HG02840 (cell line): ENCODE results near the gene ERP27.

Source experiments
- ATAC-seq: cut with Tn5 transposase; IDR thresholded peaks from one replicate; pipeline ENCODE4 v1.9.1; 2021; ENCODE audit warnings: mild to moderate bottlenecking, moderate library complexity, moderate number of reproducible peaks; ENCODE audit not compliant: unreplicated experiment, low FRiP score

ERP27 gene

GRCh38 chr12:14879222-14879933, 59.0 kb downstream of the ERP27 start:
- ATAC-seq = no peak

- no peak for ATAC-seq
These were observed 59.8 kb downstream of the ERP27 start for GRCh38 chr12:14878488-14878887.

DNA sequence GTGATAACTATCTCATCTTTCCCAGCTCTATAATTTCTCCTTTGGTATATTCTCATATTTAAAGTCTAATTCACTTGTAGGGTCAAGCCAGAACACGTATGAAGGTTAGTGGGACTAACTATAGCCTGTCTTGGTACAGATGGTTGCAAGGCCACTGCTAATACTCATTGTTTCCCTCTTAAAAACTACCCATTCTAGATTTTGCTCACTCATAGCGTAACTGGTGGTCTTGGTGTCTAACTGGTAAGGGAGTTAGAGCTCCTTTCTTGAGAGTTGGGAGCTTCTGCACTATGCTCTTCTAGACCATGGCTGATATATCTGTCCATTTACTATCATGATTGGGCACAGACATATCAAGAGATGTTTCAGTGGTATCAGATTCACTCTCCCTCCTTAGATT, 61.5 kb downstream of the ERP27 start:
- ATAC-seq = no peak

DNA sequence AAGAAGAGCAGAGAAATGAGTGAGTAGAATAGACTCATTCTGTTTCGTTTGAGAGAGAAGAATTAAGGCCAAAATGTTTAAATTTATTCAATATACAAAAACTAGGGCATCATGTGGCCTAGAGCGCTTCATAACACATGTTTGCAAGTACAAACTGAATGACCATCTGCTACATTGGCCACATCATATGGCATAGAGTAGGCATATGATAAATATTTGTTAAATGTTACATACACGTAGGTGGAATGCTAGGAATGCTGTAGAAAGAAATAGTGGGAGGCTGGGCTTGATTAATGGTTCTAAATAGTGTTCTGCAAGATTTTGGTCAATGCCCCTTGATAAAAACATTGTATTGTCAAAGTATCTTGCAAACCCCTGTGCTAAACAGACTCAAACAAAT, 63.5 kb downstream of the ERP27 start:
- no peak for ATAC-seq

DNA sequence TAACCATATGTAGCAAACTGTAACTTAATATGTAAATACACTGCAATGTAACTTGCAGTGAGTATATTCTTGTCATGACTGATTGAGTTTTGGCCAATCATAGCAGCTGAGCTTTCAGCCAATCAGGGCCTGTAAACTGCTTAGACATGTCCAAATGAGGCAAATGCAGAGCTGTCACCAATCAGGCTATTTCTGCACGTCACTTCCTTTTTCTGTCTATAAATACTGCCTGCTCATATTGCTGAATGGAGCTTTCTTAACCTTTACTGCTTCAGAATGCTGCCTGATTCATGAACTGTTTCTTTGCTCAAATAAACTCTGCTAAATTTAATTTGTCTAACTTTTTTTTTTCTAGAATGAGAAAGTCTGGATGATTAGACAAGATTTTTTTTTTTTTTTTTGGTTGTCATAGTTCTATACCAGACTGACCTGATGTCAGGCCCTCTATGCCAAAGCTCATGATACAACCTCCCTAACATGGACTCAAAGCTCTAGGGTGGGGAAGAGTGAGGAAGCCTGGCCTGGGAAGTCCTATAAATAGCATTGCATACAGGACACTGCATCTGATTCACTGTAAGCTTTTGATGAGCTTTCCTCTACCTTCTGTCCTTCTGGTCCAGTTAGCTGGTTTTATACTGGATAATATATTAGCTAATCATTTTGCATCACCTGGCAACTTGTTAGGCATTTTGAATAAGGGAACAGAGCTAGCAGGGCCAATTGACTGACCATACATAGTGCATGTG, 64.7 kb downstream of the ERP27 start:
- no peak for ATAC-seq

GRCh38 chr12:14871886-14872285, 66.5 kb downstream of the ERP27 start:
- no peak for ATAC-seq

GRCh38 chr12:14871247-14871646, 67.1 kb downstream of the ERP27 start:
- no peak for ATAC-seq

- ATAC-seq = no peak
These were observed 69.3 kb downstream of the ERP27 start for GRCh38 chr12:14868916-14869506.
